ENCODE data around the gene ZNF280B.
"Not testable (repeated sequence)": the region's sequence is repeated elsewhere in the genome, so short reads cannot be mapped to it uniquely, and the experiment has no call there.

The ZNF280B gene

GRCh38 chr22:22534604-22535415 lies 26.3 kb upstream of the ZNF280B start:
- no peak for FAIRE-seq

GRCh38 chr22:22533863-22534262 lies 25.3 kb upstream of the ZNF280B start:
- no peak for FAIRE-seq

GRCh38 chr22:22533417-22533816 lies 24.9 kb upstream of the ZNF280B start:
- no peak for FAIRE-seq

GRCh38 chr22:22532547-22533071 lies 24.1 kb upstream of the ZNF280B start:
- FAIRE-seq, result not testable (repeated sequence)

GRCh38 chr22:22531770-22532546 lies 23.4 kb upstream of the ZNF280B start:
- FAIRE-seq, result no peak

- no peak for FAIRE-seq
Measured at GRCh38 chr22:22528780-22529179, 20.2 kb upstream of the ZNF280B start.

- no peak for FAIRE-seq
Measured at GRCh38 chr22:22527312-22527711, 18.8 kb upstream of the ZNF280B start.

GRCh38 chr22:22526125-22526912 lies 17.8 kb upstream of the ZNF280B start:
- FAIRE-seq, result no peak

GRCh38 chr22:22523494-22523893 lies 15.0 kb upstream of the ZNF280B start:
- no peak for FAIRE-seq

GRCh38 chr22:22521631-22522030 lies 13.1 kb upstream of the ZNF280B start:
- FAIRE-seq, result no peak

GRCh38 chr22:22520667-22521602 lies 12.4 kb upstream of the ZNF280B start:
- FAIRE-seq, result no peak

GRCh38 chr22:22520020-22520656 lies 11.6 kb upstream of the ZNF280B start, which contains the start of gene ZNF280A:
Gene ZNF280A (minus strand): TSS chr22:22520270. CDS start chr22:22515630, 4,640 bp downstream.
- FAIRE-seq, result no peak

- no peak for FAIRE-seq
Measured at GRCh38 chr22:22519591-22519990, 11.0 kb upstream of the ZNF280B start.

- no peak for FAIRE-seq
Measured at GRCh38 chr22:22516992-22517391, 8.4 kb upstream of the ZNF280B start.

- FAIRE-seq, result no peak
Measured at GRCh38 chr22:22515890-22516289, 7.3 kb upstream of the ZNF280B start.

GRCh38 chr22:22514431-22514830 lies 5.9 kb upstream of the ZNF280B start:
- FAIRE-seq, result not testable (repeated sequence)

GRCh38 chr22:22513619-22514018 lies 5.1 kb upstream of the ZNF280B start:
- FAIRE-seq, result no peak

GRCh38 chr22:22512951-22513350 lies 4.4 kb upstream of the ZNF280B start:
- no peak for FAIRE-seq

GRCh38 chr22:22510833-22511232 lies 2.3 kb upstream of the ZNF280B start:
- FAIRE-seq, result not testable (repeated sequence)

GRCh38 chr22:22509912-22510311 lies 1.4 kb upstream of the ZNF280B start:
- FAIRE-seq, result not testable (repeated sequence)

- FAIRE-seq, result no peak
Measured at GRCh38 chr22:22507743-22508273, 734 bp downstream of the ZNF280B start.

Data from colon (tissue), 2 donors.